B cell (primary cell): ENCODE data around the gene MYO18A. TPM values are rescaled to one million over a fixed set of nuclear protein-coding genes. Genes with fewer than 3 reads are reported as not detected.
A peak's percentile ranks its signal among the peaks of the same experiment; 100 is the strongest.

Experiments used
- ATAC-seq: fragments of 200-7000 bp; cut with Tn5 transposase; one replicate; pipeline ENCODE4 v1.10.0; 2021; ENCODE audit warnings: low read depth, mild to moderate bottlenecking, moderate number of reproducible peaks, moderate library complexity
- CTCF ChIA-PET: fragments of 350-600 bp; sonication (Branson Sonifier 250); formaldehyde crosslinking; loops from one replicate; lab custom pipeline; 2021; ENCODE audit warnings: antibody characterized with exemption, inconsistent platforms; lab: Charles Lee
- POLR2A ChIA-PET: fragments of 350-600 bp; sonication (Branson Sonifier 250); formaldehyde crosslinking; loops from one replicate; lab custom pipeline; 2021; ENCODE audit warnings: antibody characterized with exemption; lab: Charles Lee
- DNase-seq: peaks from one replicate; pipeline ENCODE4 v3.0.0; 2013
- H2AFZ ChIP-seq: 2 replicates; pipeline ENCODE4 v1.6.1; 2012; ENCODE audit warnings: mild to moderate bottlenecking, low read depth, low read length; ENCODE audit not compliant: insufficient read depth, poor library complexity, severe bottlenecking
- H3K27ac ChIP-seq, 2 donors: 1 replicate in 1 of 2; 2 replicates in 1 of 2; pipeline ENCODE4 v1.5.1; 2012 to 2013; ENCODE audit warnings: low read length in 2 of 2, mild to moderate bottlenecking in 2 of 2, moderate library complexity in 1 of 2
- H3K27me3 ChIP-seq, 4 experiments: fragments of 200-600 bp in 1 of 4; sonication (generic) in 1 of 4; replicated peaks in 1 of 4; 1 replicate in 2 of 4; 2 replicates in 2 of 4; pipeline versions ENCODE4 v1.6.1 to v1.7.0; 2013 to 2016; ENCODE audit warnings: low read length in 3 of 4, mild to moderate bottlenecking in 2 of 4, mixed read lengths in 1 of 4, moderate library complexity in 1 of 4; ENCODE audit not compliant: insufficient read depth in 4 of 4, control insufficient read depth in 3 of 4; ENCODE audit errors: control extremely low read depth in 1 of 4
- H3K36me3 ChIP-seq, 2 experiments: replicated peaks in 1 of 2; 1 replicate in 1 of 2; 2 replicates in 1 of 2; pipeline versions ENCODE4 v1.6.1 to v1.7.1; 2013; ENCODE audit warnings: low read length in 1 of 2; ENCODE audit not compliant: insufficient read depth in 2 of 2, control insufficient read depth in 1 of 2; ENCODE audit errors: control extremely low read depth in 1 of 2, extremely low read depth in 1 of 2
- H3K4me1 ChIP-seq, 2 donors: fragments of 200-600 bp in 1 of 2; sonication (generic) in 1 of 2; 1 replicate in 1 of 2; 2 replicates in 1 of 2; pipeline versions ENCODE4 v1.5.1 to v1.6.1; 2013 to 2017; ENCODE audit warnings: low read length in 2 of 2; ENCODE audit not compliant: control insufficient read depth in 2 of 2, insufficient read depth in 2 of 2
- H3K4me2 ChIP-seq: replicated peaks from 2 replicates; pipeline ENCODE3; 2012; ENCODE audit warnings: mild to moderate bottlenecking, low read depth, low read length; ENCODE audit not compliant: poor library complexity, severe bottlenecking
- H3K4me3 ChIP-seq, 5 experiments: fragments of 200-600 bp in 1 of 5; sonication (generic) in 1 of 5; 1 replicate in 3 of 5; 2 replicates in 2 of 5; pipeline versions ENCODE4 v1.5.1 to v1.7.0; 2011 to 2016; ENCODE audit warnings: low read length in 4 of 5, mild to moderate bottlenecking in 4 of 5, low read depth in 2 of 5, control low read depth in 1 of 5, moderate library complexity in 1 of 5; ENCODE audit not compliant: insufficient read depth in 1 of 5; ENCODE audit errors: control extremely low read depth in 1 of 5, extremely low read depth in 1 of 5
- H3K79me2 ChIP-seq: fragments of 200-600 bp; sonication (generic); one replicate; pipeline ENCODE4 v1.6.0; 2016; ENCODE audit warnings: low read length; ENCODE audit not compliant: control insufficient read depth, insufficient read depth
- H3K9ac ChIP-seq: fragments of 200-600 bp; sonication (generic); 2 replicates; pipeline ENCODE4 v1.6.1; 2017; ENCODE audit warnings: mild to moderate bottlenecking, low read length, moderate library complexity
- H3K9me3 ChIP-seq, 3 donors: one replicate each; pipeline versions ENCODE4 v1.6.1 to v1.7.1; 2013; ENCODE audit warnings: low read length in 2 of 3; ENCODE audit not compliant: control insufficient read depth in 2 of 3, insufficient read depth in 1 of 3; ENCODE audit errors: control extremely low read depth in 1 of 3
- H4K20me1 ChIP-seq: 2 replicates; pipeline ENCODE4 v1.6.0; 2012; ENCODE audit warnings: mild to moderate bottlenecking, low read length; ENCODE audit not compliant: insufficient read depth, control insufficient read depth, poor library complexity, severe bottlenecking
- H3K27ac Mint-ChIP-seq: one replicate; pipeline ENCODE4 v1.8.0; 2021; ENCODE audit warnings: mixed read lengths
- H3K27me3 Mint-ChIP-seq: one replicate; pipeline ENCODE4 v1.8.0; 2021; ENCODE audit warnings: mixed read lengths
- H3K4me1 Mint-ChIP-seq: one replicate; pipeline ENCODE4 v1.8.0; 2021; ENCODE audit warnings: mixed read lengths
- H3K4me3 Mint-ChIP-seq: one replicate; pipeline ENCODE4 v1.8.0; 2021; ENCODE audit warnings: mixed read lengths
- H3K9me3 Mint-ChIP-seq: one replicate; pipeline ENCODE4 v1.8.0; 2022; ENCODE audit warnings: mixed read lengths; ENCODE audit not compliant: insufficient read depth
- EZH2 ChIP-seq: IDR thresholded peaks from 2 replicates; pipeline ENCODE4 v1.6.1; 2012; ENCODE audit warnings: borderline replicate concordance, low read depth, mild to moderate bottlenecking, moderate library complexity, low read length; ENCODE audit not compliant: insufficient read depth, poor library complexity, severe bottlenecking
- WGBS: methylation state at CpG from one replicate; pipeline ENCODE4 v1.1.5; 2013; ENCODE audit warnings: missing lambda C conversion rate; ENCODE audit not compliant: insufficient coverage; 5-methylcytosine and 5-hydroxymethylcytosine counted together
- intact Hi-C: fragments of 100-400 bp; cut with micrococcal nuclease; formaldehyde crosslinking; loops from one replicate; pipeline ENCODE4 v1.10.0; 2022
- polyA plus RNA-seq: library from polyadenylated mRNA; depleted of rRNA; stranded (reverse); fragments of >200 nt; gene quantifications from 2 replicates; pipeline ENCODE4 v1.2.3, GENCODE V29; 2012
- total RNA-seq, 2 donors: library from RNA; stranded (reverse); fragments of 120-200 nt in 1 of 2; gene quantifications; 1 replicate in 1 of 2; 2 replicates in 1 of 2; pipeline versions ENCODE4 v1.2.3 to v1.2.4, GENCODE V29; 2013 to 2022
- TF ChIP-seq, protein P1 (sequence below): fragments of 200-600 bp; IDR thresholded peaks from one replicate; pipeline ENCODE4 v1.8.0; 2022; ENCODE audit warnings: antibody characterized with exemption, mild to moderate bottlenecking

Gene MYO18A
- total and polyA plus RNA-seq, 2 donors (not counting 1 experiment from before 2014, with no cell fraction given), result 72.2 to 155 TPM

DNA sequence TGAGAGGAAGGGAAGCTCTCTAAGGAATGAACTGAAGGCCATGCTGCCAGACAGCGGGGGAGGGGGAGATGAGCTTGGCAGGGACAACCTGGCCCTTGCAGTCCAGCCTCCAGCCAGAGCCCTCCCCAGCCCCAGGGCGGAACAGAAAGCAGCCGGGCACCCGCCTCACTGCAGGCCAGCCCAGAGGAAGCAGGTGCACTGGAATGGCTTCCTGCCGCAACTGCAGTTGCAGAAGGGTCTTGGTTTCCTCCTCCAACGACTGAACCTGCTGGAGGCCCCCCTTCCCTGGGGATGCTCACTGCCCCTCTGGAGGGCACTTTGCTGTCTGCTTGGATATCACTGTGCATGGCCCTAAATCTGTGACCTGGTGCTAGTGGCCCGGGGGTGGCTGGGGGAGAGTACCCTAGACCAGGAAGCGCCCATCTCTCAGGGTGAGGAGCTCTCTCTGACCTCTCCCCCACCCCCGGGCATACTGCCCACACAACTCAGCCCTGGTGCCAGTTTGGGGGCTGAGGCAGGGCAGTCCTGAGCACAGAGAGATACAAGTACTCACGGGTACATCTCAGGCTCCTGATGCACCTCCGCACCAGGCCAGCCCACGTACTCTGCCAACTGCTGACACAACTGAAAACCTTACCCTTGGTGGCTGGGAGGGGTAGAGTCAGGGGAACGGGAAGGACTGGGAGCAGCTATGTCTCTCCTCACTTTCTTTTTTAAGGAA, 41.1 kb downstream of the MYO18A start:
- TF ChIP-seq EZH2, result no peak
- intact Hi-C loops, result no loop called here
- Histone ChIP-seq H3K27ac (peak overlapping the region; percentile 42 to 81), H3K36me3 (peaks cover 3 to 25% of the 10 kb centered on the region in 2 experiments), H3K4me2 (peak overlapping the region; percentile 77), H3K9me3 (no peaks in the 10 kb centered on the region), H3K79me2 (peaks cover 88% of the 10 kb centered on the region), H3K4me1 (peaks cover 39 to 56% of the 10 kb centered on the region in 2 donors), H3K27me3 (no peaks in the 10 kb centered on the region), H3K9ac (peak overlapping the region; percentile 82), H3K4me3 (peak overlapping the region; percentile 53 to 83 (median 75)), H2AFZ (peak overlapping the region; percentile 80), H4K20me1 (peaks cover 40% of the 10 kb centered on the region)
- 0% methylated on average over 13 of the region's 13 CpGs for WGBS
- peak; percentile 28 for ATAC-seq
- Mint-ChIP-seq H3K4me1 (peaks cover 64% of the 10 kb centered on the region), H3K4me3 (peak overlapping the region; percentile 91), H3K9me3 (no peaks in the 10 kb centered on the region), H3K27me3 (no peaks in the 10 kb centered on the region), H3K27ac (peak overlapping the region; percentile 98)
- peak; percentile 59 for DNase-seq
- POLR2A ChIA-PET, result interaction anchor here (1.0 to 1.4 kb wide), 2 partner anchors 10 kb away, joined by 3 to 11 read pairs; no protein-coding TSS in a partner anchor
- CTCF ChIA-PET, result interaction anchor here (1.8 to 5.8 kb wide), 7 partner anchors 10 to 80 kb away, joined by 4 to 42 read pairs (median 20); partner anchors contain the start of gene MYO18A

DNA sequence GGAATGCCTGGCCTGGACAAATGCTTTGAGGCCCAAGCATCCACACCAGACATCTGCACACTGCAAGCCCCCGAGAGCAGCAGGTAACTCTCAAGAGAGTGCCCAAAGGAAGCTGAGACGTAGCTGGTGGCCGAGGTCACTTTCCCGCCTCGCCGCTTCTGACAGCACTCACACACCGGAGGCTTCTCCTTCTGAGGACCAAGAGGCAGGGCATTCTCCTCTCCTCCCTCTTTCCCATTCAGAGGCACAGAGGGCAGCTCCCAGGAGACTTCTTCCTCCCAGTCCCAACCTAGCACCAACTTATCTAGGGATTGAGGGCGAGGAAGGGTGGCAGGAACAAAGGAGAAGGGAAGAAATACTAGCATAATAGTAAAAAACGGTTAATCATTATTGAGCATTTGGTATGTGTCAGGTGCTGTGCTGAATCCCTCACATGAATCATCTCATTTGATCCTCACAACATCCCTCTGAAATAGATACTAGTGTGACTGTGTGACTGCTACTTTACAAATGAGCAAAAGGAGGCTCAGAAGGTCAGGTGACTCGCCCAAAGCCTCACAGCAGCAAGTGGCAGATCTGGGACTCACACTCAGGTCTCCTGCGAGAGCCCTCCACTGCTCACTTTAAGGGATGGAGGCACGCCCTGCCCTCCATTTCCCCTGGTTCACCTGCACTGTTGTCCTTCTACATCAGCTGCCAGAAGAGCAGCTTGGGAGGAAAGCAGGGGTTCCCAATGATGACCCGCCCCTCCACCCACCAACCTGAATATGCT, 41.8 kb downstream of the MYO18A start:
- H4K20me1 ChIP-seq, result peaks cover 47% of the 10 kb centered on the region
- peaks cover 39 to 51% of the 10 kb centered on the region in 2 donors for H3K4me1 ChIP-seq
- ChIA-PET CTCF (interaction anchor here (1.8 to 5.8 kb wide), 7 partner anchors 10 to 81 kb away, joined by 6 to 42 read pairs (median 20); partner anchors contain the start of gene MYO18A), POLR2A (interaction anchor here (1.0 kb wide), 1 partner anchor 11 kb away, joined by 3 read pairs; no protein-coding TSS in a partner anchor)
- H3K9me3 ChIP-seq, result no peaks in the 10 kb centered on the region
- peak overlapping the region; percentile 98 for H3K27ac Mint-ChIP-seq
- H3K4me2 ChIP-seq, result peak overlapping the region; percentile 77
- peak; percentile 12 for ATAC-seq
- H3K27me3 ChIP-seq, result no peaks in the 10 kb centered on the region
- peak overlapping the region; percentile 82 for H3K9ac ChIP-seq
- H3K4me3 ChIP-seq, result peak overlapping the region; percentile 53 to 83 (median 75)
- no peaks in the 10 kb centered on the region for H3K27me3 Mint-ChIP-seq
- H3K4me3 Mint-ChIP-seq, result peak overlapping the region; percentile 91
- DNase-seq, result peak; percentile 55
- intact Hi-C loops, result no loop called here
- TF ChIP-seq EZH2, result no peak
- TF ChIP-seq, protein P1, sequence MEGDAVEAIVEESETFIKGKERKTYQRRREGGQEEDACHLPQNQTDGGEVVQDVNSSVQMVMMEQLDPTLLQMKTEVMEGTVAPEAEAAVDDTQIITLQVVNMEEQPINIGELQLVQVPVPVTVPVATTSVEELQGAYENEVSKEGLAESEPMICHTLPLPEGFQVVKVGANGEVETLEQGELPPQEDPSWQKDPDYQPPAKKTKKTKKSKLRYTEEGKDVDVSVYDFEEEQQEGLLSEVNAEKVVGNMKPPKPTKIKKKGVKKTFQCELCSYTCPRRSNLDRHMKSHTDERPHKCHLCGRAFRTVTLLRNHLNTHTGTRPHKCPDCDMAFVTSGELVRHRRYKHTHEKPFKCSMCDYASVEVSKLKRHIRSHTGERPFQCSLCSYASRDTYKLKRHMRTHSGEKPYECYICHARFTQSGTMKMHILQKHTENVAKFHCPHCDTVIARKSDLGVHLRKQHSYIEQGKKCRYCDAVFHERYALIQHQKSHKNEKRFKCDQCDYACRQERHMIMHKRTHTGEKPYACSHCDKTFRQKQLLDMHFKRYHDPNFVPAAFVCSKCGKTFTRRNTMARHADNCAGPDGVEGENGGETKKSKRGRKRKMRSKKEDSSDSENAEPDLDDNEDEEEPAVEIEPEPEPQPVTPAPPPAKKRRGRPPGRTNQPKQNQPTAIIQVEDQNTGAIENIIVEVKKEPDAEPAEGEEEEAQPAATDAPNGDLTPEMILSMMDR, result no peak
- H3K36me3 ChIP-seq, result peaks cover 3 to 30% of the 10 kb centered on the region in 2 experiments
- H3K79me2 ChIP-seq, result peaks cover 89% of the 10 kb centered on the region
- peak overlapping the region; percentile 80 for H2AFZ ChIP-seq
- peak overlapping the region; percentile 42 to 81 for H3K27ac ChIP-seq
- H3K9me3 Mint-ChIP-seq, result no peaks in the 10 kb centered on the region
- WGBS, result 2% methylated on average over 6 of the region's 13 CpGs
- H3K4me1 Mint-ChIP-seq, result peaks cover 58% of the 10 kb centered on the region
